ENCODE results near the gene AFMID.
A peak's percentile ranks its signal among the peaks of the same experiment; 100 is the strongest.

Gene AFMID

GRCh38 chr17:78214016-78214705, 27.0 kb downstream of the AFMID start, which contains the start of gene BIRC5:
Gene BIRC5 (plus strand): TSS chr17:78214253. CDS start chr17:78214317, 64 bp downstream.
- intact Hi-C loops (cut with DNase I) = loop anchor here (5.0 kb wide), 1 partner anchor 38 kb away; no protein-coding TSS in a partner anchor
- peak; percentile 81 to 99 (median 91) for DNase-seq

GRCh38 chr17:78214706-78215061, 27.5 kb downstream of the AFMID start:
- intact Hi-C loops (cut with DNase I) = loop anchor here (5.0 kb wide), 1 partner anchor 38 kb away; no protein-coding TSS in a partner anchor
- DNase-seq = no peak

GRCh38 chr17:78219396-78220150, 32.4 kb downstream of the AFMID start:
- peak in 2 of 10 donors; percentile 39 to 57 for DNase-seq
- intact Hi-C loops (cut with DNase I) = no loop called here

GRCh38 chr17:78223061-78223460, 35.9 kb downstream of the AFMID start:
- intact Hi-C loops (cut with DNase I) = no loop called here

GRCh38 chr17:78223765-78224164, 36.6 kb downstream of the AFMID start:
- peak in 1 of 10 donors; percentile 39 for DNase-seq
- intact Hi-C loops (cut with DNase I) = no loop called here

More at GRCh38 chr17:78223061-78223460, 35.9 kb downstream of the AFMID start:
- no peak for DNase-seq

- intact Hi-C loops (cut with DNase I) = no loop called here
- peak in 4 of 10 donors; percentile 46 to 88 (median 76) for DNase-seq
Observed at GRCh38 chr17:78224231-78225087, 37.3 kb downstream of the AFMID start.

GRCh38 chr17:78225088-78225865, 38.1 kb downstream of the AFMID start:
- intact Hi-C loops (cut with DNase I) = no loop called here
- peak in 2 of 10 donors; percentile 52 to 54 for DNase-seq

GRCh38 chr17:78226055-78226758, 39.0 kb downstream of the AFMID start:
- DNase-seq = peak in 1 of 10 donors; percentile 22
- intact Hi-C loops (cut with DNase I) = no loop called here

GRCh38 chr17:78226759-78227454, 39.7 kb downstream of the AFMID start:
- intact Hi-C loops (cut with DNase I) = no loop called here
- DNase-seq = peak in 1 of 10 donors; percentile 57

GRCh38 chr17:78227455-78227916, 40.3 kb downstream of the AFMID start:
- intact Hi-C loops (cut with DNase I) = no loop called here
- peak in 6 of 10 donors; percentile 32 to 95 (median 64) for DNase-seq

GRCh38 chr17:78228176-78228575, 41.0 kb downstream of the AFMID start:
- intact Hi-C loops (cut with DNase I) = no loop called here

GRCh38 chr17:78230252-78230962, 43.2 kb downstream of the AFMID start:
- peak in 2 of 10 donors; percentile 15 to 39 for DNase-seq
- intact Hi-C loops (cut with DNase I) = no loop called here

More at GRCh38 chr17:78228176-78228575, 41.0 kb downstream of the AFMID start:
- DNase-seq = peak in 1 of 10 donors; percentile 12

- intact Hi-C loops (cut with DNase I) = no loop called here
- peak in 4 of 10 donors; percentile 54 to 90 (median 67) for DNase-seq
Observed at GRCh38 chr17:78230996-78231935, 44.1 kb downstream of the AFMID start, which contains the start of gene TMEM235. Gene TMEM235 (plus strand): TSS chr17:78231631. CDS start chr17:78232024, 393 bp downstream.

GRCh38 chr17:78231991-78232858, 45.1 kb downstream of the AFMID start:
- DNase-seq = peak in 4 of 10 donors; percentile 22 to 84 (median 56)
- intact Hi-C loops (cut with DNase I) = no loop called here

GRCh38 chr17:78232859-78233173, 45.7 kb downstream of the AFMID start:
- intact Hi-C loops (cut with DNase I) = no loop called here
- DNase-seq = peak in 2 of 10 donors; percentile 19 to 63

- intact Hi-C loops (cut with DNase I) = no loop called here
Observed at GRCh38 chr17:78233678-78234077, 46.5 kb downstream of the AFMID start.

More at GRCh38 chr17:78233678-78234077, 46.5 kb downstream of the AFMID start:
- peak in 3 of 10 donors; percentile 21 to 81 (median 27) for DNase-seq

Data from posterior cingulate gyrus (tissue), 11 donors.